Kidney (tissue), 14 donors: ENCODE results near the gene ASB16. TPM values are rescaled to one million over a fixed set of nuclear protein-coding genes. Genes with fewer than 3 reads are reported as not detected.

ENCODE experiments used
- DNase-seq, 5 donors: peaks; one replicate each; pipeline ENCODE4 v3.0.0-alpha.2; 2013 to 2020
- FAIRE-seq: peaks from 2 replicates; lab custom pipeline; 2012; peaks lifted over from hg19 to GRCh38; lab: Jason Lieb, UNC
- H3K27ac ChIP-seq, 2 donors: one replicate each; pipeline ENCODE4 v1.7.0; 2013; ENCODE audit warnings: low read depth in 2 of 2, low read length in 2 of 2, inconsistent platforms in 1 of 2
- H3K27me3 ChIP-seq: one replicate; pipeline ENCODE4 v1.7.1; 2013; ENCODE audit warnings: low read length, inconsistent platforms; ENCODE audit not compliant: control insufficient read depth, insufficient read depth
- H3K36me3 ChIP-seq, 3 donors: one replicate each; pipeline versions ENCODE4 v1.7.0 to v1.7.1; 2013; ENCODE audit warnings: low read length in 3 of 3, control low read depth in 1 of 3, inconsistent platforms in 1 of 3; ENCODE audit not compliant: insufficient read depth in 3 of 3, control insufficient read depth in 2 of 3
- H3K4me1 ChIP-seq, 3 donors: one replicate each; pipeline versions ENCODE4 v1.7.0 to v1.7.1; 2013; ENCODE audit warnings: low read length in 3 of 3, inconsistent platforms in 1 of 3, low read depth in 1 of 3; ENCODE audit not compliant: control insufficient read depth in 2 of 3, insufficient read depth in 2 of 3
- H3K4me3 ChIP-seq, 3 donors: one replicate each; pipeline versions ENCODE4 v1.7.0 to v1.8.1; 2013; ENCODE audit warnings: low read length in 3 of 3, control low read depth in 1 of 3, inconsistent platforms in 1 of 3
- H3K9ac ChIP-seq, 3 donors: one replicate each; pipeline versions ENCODE4 v1.7.0 to v1.7.1; 2013; ENCODE audit warnings: low read length in 3 of 3, control low read depth in 1 of 3, inconsistent platforms in 1 of 3
- H3K9me3 ChIP-seq, 3 donors: one replicate each; pipeline versions ENCODE4 v1.7.0 to v1.7.1; 2013; ENCODE audit warnings: low read length in 3 of 3, control low read depth in 1 of 3, inconsistent platforms in 1 of 3; ENCODE audit not compliant: control insufficient read depth in 2 of 3, insufficient read depth in 1 of 3
- CTCF ChIP-seq: IDR thresholded peaks from 3 replicates; pipeline ENCODE4 v1.5.1; 2012; ENCODE audit warnings: mild to moderate bottlenecking, moderate library complexity, borderline replicate concordance; ENCODE audit not compliant: insufficient read depth; ENCODE audit errors: extremely low read depth
- intact Hi-C: fragments of 100-400 bp; cut with DNase I; formaldehyde crosslinking; loops from one replicate; pipeline ENCODE4 v1.11.1; 2022
- polyA plus RNA-seq: library from polyadenylated mRNA; stranded (reverse); fragments of 350-450 nt; fragmentation: Illumina TruSeq; extraction: RNeasy Lipid Tissue Mini Kit (QIAGEN cat#74804); gene quantifications from one replicate; pipeline ENCODE4 v1.2.3, GENCODE V29; 2014; ENCODE audit warnings: low read depth, low replicate concordance; ENCODE audit not compliant: insufficient read depth
- total RNA-seq: library from RNA; stranded (reverse); fragmentation: NEBNext Ultra II Directional; extraction: Animal tissue kit (Norgen Biotek cat#: 25700); gene quantifications from one replicate; pipeline ENCODE4 v1.2.1, GENCODE V29; 2021
- donor health status: control.
- donor health status: control.
- donor health status: control.
- donor health status: control.
- donor health status: control.
- donor health status: DM: yes; HTN: yes; CAD: no.
- donor health status: Normal renal cell carcinoma (clear cell type).

The ASB16 gene
- total and polyA plus RNA-seq, 2 donors from 2014 or later, result 0.25 to 0.90 TPM

GRCh38 chr17:44149750-44150329, 20.7 kb upstream of the ASB16 start:
- Histone ChIP-seq H3K27ac (no peak overlapping the region), H3K9ac (no peak overlapping the region), H3K9me3 (no peaks in the 10 kb centered on the region), H3K4me3 (no peak overlapping the region), H3K36me3 (peaks cover 0 to 2% (median 0%) of the 10 kb centered on the region in 3 donors), H3K27me3 (no peaks in the 10 kb centered on the region), H3K4me1 (no peaks in the 10 kb centered on the region)
- intact Hi-C loops, result no loop called here
- FAIRE-seq, result no peak
- no peak for DNase-seq
- TF ChIP-seq CTCF, result no peak

- DNase-seq, result no peak
- no peaks in the 10 kb centered on the region for H3K4me1 ChIP-seq
- no peak overlapping the region for H3K27ac ChIP-seq
- H3K9me3 ChIP-seq, result no peaks in the 10 kb centered on the region
- H3K9ac ChIP-seq, result no peak overlapping the region
- H3K36me3 ChIP-seq, result peaks cover 0 to 2% (median 0%) of the 10 kb centered on the region in 3 donors
- TF ChIP-seq CTCF, result no peak
- no peaks in the 10 kb centered on the region for H3K27me3 ChIP-seq
- no peak for FAIRE-seq
- intact Hi-C loops, result no loop called here
- H3K4me3 ChIP-seq, result no peak overlapping the region
These were observed 17.6 kb upstream of the ASB16 start for GRCh38 chr17:44152875-44153274.

- Histone ChIP-seq H3K36me3 (peaks cover 0 to 2% (median 0%) of the 10 kb centered on the region in 3 donors), H3K27ac (no peak overlapping the region), H3K4me3 (no peak overlapping the region), H3K9me3 (no peaks in the 10 kb centered on the region), H3K27me3 (no peaks in the 10 kb centered on the region), H3K9ac (no peak overlapping the region), H3K4me1 (no peaks in the 10 kb centered on the region)
- FAIRE-seq (no peak), DNase-seq (no peak)
- TF ChIP-seq CTCF, result no peak
- intact Hi-C loops, result no loop called here
These were observed 15.0 kb upstream of the ASB16 start for GRCh38 chr17:44155488-44155887.
